GM18907 (cell line): ENCODE measurements around the gene CAMK1D.

Experiments used
- ATAC-seq: cut with Tn5 transposase; IDR thresholded peaks from one replicate; pipeline ENCODE4 v1.9.1; 2021; ENCODE audit warnings: mild to moderate bottlenecking, moderate library complexity; ENCODE audit not compliant: unreplicated experiment

CAMK1D gene

DNA sequence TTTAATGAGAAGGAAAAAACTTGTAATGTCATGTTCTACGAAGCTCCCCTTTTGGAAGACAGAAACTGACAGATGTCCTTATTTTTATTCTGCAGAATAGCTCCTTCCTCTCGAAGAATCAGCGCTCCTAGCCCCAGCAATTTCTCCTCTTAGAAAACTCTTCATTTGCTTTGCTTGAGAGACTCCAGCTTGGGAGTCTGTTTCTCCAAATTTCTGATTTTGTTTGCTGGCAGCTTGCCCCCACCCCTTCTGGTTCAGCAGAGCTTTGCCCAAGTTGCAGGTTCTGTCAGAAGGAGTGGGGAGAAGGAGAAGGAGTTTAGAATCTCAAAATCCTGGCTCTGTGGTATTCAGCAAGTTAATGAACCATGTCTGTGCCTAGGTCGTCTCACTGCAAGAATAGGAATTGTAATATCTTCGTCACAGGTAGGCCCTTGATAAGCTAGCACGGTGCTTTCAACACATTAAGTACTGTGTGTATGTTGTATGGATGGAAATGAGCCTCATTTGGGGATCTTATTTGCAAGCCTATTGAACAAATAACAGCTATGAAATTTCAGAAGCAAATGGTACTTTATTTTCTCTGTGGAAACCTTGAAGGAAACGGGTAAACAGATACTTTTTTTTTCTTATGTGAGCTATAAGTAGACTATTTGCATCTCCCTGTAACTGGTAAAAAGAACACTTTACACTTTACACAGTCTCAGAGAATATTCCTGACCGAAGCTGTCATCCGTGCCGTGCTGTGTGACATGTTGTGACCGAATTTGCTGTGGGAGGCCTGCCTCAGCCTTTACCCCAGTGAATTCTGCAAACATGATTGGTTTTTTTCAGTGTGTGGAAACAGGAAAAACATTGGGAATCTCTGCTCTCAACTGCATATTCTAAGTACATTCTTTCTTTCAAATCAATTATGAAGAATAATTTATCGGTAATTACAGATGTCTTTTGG, 290.9 kb downstream of the CAMK1D start:
- ATAC-seq, result no peak

DNA sequence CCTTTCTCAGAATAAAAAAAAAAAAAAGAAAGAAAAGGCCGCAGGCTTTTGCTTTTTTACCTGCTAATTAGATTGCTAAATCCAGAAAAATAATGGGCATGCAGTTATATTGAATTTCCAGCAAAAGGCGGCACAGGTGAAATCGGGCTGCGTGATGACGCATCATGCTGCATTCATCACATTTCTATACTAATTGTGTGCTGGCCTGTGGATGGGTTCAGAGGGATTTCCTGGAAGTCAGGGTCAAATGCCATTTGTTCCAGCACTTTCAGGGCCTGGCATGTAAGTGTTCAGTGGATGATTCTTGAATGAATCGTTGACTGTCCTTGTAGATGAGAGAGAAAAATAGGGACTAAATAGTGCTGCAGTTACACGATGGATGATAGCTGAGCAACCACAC, 292.7 kb downstream of the CAMK1D start:
- no peak for ATAC-seq

DNA sequence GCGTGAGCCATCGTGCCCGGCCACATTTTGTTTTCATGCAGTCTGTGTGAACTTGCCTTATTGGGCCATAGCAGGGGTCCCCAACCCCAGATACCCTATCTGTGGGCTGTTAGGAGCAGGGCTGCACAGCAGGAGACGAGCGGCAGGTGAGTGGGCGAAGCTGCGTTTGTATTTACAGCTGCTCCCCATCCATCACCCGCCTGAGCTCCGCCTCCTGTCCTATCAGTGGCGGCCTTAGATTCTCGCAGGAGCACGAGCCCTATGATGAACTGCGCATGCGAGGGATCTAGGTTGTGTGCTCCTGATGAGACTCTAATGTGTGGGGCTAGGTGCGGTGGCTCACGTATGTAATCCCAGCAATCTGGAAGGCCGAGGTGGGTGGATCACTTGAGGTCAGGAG, 293.9 kb downstream of the CAMK1D start:
- no peak for ATAC-seq

DNA sequence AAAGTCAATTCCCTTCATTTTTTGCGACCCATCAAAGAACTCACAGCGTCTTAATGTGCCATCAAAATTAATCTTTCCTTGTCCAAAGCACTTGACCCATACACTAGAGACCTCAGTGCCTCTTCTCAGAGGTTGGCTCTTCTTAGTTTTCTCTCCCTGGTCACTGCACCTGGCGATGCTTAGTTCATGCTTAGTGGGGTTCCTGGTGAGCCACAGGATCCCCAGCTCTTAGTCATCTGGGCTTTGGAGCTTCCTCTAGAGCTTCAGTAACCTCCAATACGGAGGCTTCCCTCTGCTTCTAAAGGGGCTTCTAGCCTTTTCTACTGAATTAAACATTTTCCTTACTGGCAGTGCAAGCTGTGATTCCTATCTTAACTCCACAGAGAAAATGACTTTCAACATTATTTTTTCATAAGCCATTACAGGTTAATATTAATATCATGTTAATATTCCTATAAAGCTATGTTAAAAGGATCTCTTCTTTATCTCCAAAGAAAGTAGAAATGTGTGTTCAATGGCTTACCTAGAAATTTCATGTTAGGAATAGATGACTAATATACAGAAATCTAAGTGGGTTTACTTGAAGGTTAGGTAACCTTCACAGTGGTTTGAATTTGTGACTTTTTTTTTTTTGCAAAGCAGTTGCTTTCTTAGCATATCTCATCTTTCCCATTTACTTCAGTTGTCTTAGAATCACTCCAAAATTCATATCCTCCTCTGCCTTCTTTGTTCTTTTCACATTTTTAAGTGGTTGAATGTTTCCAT, 295.2 kb downstream of the CAMK1D start:
- ATAC-seq, result peak; percentile 79

DNA sequence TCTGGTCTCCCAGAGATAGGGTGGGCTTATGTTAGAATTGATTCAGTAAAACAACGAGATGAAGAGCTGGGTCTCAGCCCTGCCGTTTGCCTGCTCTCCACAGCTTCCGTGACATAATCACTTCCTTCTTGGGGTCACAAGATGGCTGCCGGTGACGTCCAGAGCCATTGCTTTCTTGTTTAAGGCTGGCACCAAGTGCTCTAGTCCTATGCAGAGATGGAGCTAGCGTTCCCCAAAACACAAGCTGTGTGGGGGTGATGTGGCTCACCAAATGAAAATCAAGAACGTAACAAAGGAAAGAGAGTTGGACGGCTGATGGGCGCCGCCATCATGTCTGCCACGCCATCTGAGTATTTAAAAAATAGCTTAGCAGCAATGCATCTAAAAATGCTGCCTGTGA, 296.1 kb downstream of the CAMK1D start:
- no peak for ATAC-seq

DNA sequence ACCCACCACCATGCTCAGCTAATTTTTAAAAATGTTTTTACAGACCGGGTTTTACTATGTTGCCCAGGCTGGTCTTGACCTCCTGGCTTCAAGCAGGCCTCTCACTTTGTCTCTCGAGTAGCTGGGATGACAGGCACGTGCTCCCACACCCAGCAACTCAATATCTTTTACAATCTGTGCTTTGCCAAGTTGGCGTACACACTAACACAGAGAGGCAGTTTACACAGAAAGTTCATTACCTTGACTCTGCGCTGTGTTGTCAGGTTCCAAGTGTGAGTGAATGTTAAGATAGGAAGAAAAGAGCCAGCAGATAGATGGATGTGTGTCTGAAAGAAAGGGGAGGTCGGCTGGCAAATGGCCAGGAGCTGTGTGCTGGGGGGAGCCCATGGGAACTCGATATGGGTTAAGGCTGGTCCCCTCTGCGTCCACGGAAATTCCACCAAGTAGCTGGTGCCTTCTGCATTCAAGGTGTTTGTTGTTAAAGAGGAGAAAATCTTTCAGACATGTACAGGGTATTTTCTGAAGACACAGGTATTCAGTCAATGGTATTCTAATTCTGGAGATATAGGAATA, 299.8 kb downstream of the CAMK1D start:
- no peak for ATAC-seq

DNA sequence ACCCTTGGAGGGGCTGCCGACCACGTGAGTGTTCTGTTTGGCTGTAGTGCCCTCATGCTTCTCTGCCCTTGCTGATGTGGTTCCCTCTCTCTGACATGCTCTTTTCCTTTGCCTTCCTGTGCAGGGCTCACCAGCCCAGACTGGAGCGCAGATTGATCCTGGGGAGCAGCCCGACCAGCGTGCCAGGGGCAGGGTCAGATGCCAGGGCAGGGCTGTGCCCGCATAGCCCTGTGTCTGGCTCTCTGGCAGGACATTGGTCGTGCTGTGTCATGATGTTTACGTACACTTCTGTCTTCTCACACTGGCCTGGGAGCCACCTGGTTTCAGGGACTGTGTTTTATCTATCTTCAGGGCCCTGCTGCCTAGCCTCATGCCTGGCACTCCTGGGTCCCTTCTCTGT, 300.8 kb downstream of the CAMK1D start:
- no peak for ATAC-seq

DNA sequence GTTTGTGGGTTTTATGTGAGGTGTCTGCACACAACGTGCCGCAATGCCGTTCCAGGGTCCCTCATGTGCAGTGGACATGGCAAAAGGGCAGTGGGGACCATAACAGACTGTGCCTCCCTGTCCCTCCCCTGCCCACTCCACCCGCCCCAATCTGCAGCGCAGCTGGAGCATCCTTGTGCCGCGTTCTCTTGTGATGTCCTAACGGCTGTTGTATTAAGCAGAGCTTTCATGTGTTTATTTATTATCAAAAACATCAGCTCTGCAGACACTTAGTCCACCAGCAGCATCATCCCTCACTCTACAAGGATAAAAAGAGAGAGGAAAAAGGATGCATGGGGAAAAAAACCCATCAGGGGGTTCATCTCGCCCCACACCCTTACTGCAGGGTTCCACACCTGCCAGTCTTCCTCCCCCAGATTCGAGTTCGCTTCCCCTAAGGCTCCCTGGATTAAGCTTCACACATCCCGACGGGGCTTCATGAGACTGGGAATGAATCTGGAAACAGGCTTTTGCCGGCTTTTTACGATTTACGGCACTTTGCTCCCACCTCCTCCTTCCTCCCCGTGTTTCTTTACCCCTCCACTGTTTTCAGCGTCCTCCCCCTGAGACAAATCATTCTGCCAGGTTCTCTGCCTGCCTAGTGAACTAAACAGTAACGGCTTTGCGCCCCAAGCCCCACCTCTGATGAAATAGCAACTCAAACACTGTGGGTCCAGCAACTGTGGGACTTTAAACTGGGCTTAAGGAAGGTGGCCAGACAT, 301.4 kb downstream of the CAMK1D start:
- no peak for ATAC-seq

DNA sequence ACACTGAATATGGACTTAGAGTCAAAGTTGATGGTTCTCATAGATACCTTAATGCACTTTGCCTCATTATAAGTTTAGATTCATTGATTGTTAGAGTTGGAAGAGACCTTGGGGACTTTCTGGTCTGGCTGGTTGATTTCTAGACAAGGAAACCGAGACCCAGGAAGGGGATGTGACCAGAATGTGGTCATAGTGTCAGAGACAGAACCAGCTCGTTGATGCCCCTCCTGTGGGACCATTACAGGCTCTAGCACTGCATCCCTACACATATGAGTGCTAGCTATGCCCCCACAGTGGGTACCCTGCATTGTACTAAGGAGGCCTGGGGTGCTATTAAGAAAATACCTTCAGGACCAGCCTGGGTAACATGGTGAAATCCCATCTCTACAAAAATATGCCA, 306.6 kb downstream of the CAMK1D start:
- ATAC-seq, result no peak

DNA sequence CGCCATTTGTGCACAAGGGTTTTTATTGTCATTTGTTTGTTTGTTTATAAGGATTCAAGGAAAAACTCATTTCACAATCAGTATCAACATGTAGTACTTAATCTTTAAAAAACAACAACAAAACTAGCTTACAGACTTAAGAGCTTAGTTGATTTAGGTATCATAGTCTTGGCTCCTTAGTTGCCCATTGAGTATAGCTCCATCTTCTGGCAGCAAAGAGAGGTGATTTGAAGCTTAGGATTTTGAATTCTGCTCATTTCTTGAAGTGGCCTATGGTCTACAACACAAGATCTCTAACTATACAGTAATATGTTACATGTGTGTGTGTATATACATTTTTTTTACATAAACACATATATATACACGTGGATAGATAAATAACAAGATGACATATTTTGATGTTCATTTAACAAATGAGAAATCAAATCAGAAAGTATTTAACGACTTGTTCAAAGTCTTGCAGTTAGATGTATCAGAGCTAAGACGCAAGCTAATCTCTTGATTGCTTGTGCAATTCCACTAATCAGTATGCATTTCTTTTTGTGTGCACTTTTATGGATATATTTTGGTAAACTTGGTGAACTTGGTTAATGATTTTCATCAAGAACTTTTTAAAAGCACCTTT, 307.3 kb downstream of the CAMK1D start:
- ATAC-seq, result no peak

DNA sequence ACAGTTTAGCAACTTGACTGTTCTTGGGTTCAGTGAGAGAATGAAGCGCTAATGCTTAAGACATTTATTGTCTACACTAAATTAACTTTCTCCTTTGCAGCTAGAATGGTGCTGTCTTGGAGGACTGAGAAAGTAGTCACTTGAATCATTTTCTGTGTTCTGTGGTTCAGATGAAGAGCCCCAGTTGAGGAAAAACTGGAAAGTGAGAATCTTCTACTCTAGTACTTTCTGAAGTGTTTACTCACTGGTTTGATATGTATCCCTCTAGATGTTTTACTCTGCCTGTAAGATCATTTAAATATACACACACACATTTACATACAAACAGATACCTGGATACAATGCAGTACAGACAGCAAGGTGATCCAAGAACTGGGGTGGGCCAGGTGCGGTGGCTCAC, 308.1 kb downstream of the CAMK1D start:
- ATAC-seq, result no peak

DNA sequence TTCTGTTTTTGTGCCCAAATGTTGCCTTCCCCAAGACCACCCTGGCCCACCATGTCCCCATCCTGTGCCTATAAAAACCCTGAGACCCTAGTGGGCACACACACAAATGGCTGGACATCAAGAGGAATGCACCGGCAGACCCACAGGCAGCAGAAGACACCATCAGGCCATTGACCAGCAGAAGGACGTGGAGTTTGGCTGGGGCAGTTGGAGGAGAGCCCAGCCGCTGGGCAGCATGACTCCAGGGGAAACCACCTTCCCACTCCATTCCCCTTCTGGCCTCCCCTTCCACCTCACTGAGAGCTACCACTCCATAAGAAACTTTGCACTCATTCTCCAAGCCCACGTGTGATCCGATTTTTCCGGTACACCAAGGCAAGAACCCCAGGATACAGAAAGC, 309.2 kb downstream of the CAMK1D start:
- ATAC-seq, result no peak

DNA sequence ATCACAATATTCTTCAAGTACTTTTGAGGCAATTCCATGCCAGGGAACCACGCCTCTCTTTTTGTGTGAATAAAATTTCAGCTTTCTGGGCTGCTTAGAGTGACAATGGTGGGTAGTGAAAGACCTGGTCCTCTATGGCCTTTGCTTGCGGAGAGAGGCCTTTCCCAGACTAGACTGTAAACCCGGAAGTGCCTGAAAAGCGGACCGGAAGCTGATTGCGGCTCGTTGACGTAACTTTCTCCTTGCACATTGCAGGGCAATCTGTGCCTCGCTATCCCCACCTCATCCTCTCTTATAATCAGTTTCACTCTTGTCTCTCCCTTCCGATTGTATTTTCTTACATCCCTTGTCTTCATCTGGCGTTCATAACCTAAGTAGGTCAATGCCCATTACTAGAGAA, 310.4 kb downstream of the CAMK1D start:
- no peak for ATAC-seq

DNA sequence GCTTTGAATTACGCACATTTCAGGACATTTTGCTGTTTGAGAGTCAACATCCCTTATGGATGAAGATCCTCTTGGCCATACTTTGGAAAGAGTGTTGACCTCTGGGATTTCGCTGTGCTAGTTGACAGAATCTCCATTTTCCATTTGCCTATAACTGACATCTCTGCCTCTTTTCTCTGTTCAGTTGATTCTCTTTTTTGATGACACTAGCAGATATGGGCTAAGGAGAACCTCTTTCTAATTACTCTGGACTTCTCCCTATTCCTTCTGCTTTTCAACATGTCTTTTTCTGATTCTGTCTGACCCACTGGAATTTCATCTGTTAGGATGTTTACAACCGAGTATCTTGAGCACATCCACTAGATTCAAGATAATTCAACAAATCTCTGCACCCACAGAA, 311.5 kb downstream of the CAMK1D start:
- ATAC-seq, result no peak

DNA sequence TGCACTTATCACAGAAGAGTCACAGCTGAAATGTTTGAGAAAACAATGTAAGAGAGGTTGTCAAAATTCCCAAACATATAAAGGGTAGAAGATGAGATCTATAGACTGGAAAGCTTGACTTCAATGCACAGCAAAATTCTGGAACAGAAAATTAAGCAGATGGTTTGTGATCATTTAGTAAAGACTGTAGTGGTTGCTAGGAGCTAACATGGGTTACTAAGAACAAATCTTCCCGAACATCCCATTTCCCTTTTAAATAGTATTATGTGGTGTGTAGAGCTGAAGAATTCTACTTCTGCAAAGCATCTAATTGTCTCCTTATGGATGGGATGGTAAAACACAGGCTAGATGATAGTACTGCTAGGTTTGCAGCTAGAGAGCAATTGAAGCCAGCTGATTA, 312.3 kb downstream of the CAMK1D start:
- no peak for ATAC-seq

DNA sequence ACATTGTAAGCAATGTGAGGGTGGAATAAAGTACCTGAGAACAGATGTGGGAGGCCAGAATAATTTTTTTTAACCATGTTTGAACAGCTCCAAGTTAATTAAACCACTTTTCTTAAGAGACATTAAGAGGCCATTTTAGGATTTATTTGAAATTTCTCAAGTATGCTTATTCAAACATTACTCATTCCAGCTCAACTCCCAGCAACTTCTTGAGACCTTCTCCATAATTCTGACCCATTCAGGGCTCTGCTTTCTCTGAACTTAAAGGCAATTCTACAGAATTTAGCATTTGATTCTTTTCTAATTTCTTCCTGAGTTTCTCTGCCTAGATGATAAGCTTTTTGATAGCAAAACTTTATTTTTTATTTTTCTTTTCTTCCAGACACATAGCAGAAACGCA, 314.5 kb downstream of the CAMK1D start:
- no peak for ATAC-seq

DNA sequence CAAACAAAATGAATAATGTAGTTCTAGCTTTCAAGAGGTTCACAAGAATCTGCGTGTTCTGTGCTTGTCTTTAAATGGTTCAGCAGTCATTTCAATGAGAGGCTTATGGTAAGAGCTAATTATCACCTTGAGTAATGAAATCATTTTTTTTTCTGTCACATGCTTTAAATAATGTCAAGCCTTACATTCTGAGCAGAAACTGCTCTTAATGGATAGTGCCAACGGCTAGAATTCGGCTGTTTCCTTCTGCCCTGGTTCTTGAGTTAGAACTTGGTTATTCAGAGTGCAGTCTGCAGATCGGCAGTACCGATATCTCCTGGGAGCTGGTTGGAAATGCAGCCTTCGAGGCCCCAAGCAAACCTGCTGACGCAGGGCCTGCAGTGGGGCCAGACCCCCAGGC, 316.2 kb downstream of the CAMK1D start:
- ATAC-seq, result no peak

DNA sequence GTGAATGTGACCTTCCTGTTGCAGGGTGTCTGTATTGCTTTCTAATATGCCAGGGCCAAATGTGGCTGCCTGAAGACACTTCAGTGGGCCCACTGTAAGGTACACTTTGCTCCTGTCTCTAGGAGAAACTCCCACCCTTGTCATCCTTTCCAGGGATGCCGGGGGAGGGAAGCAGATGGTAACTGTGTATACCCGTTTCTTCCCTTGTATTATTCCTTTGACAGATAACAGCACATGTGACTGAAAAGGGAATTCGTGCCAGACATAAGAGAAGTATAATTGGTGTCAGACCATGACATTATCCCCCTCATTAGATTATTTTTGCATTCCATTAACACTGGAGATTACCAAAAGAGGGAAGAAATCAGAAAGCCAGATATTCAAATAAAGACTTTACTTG, 317.7 kb downstream of the CAMK1D start:
- no peak for ATAC-seq

DNA sequence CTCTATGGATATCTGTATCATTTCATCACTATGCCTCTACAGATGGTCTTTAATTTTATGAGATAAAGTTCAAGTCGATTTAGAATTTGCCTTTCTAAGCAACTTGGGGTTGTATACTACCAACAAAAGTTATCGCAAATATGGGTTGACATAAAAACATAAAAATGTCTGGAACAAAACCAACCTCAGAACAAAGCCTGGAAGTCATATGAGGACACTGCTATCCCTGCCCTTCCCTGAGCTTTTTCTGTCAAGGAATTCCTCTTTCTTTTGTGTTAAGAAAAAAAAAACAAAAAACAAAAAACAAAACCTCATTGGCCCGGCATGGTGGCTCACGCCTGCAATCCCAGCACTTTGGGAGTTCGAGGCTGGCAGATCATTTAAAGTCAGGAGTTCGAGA, 319.3 kb downstream of the CAMK1D start:
- ATAC-seq, result no peak

DNA sequence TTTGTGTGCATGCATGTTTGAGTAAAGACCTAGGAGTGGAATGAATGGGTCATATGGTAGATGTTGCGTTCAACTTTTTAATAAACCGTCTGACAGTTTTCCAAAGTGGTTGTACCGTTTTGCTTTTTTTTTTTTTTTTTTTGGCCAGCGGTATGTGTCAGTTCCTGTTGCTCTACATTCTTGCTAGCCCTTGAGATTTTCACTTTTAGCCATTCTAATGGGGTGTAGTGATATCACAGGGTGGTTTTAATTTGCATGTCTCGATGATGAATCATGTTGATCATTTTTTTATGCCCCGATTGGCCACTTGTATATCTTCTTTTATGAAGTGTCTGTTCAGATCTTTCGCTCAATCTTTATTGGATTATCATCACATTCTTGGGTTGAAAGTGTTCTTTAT, 320.7 kb downstream of the CAMK1D start:
- no peak for ATAC-seq

DNA sequence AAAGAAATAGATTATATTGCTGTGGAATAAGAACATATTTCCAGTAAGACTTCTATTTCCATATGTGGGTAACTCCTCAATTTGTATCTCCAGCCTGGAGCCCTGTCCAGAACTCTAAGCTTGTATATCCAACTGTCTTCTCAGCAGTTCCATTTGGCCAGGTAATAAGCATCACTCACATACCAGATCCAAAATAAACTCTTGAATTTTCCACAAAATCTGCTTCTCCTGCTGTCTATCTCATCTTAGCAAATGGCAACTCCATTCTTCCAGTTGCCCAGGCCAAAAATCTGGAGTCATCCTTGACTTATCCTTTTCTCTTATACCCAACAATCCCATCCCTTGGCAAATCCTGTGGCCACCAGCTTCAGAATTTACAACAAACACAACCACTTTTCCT, 325.8 kb downstream of the CAMK1D start:
- ATAC-seq, result no peak
